GM12873 (cell line): ENCODE results near the gene SAFB.

ENCODE experiments used
- CTCF ChIP-seq: IDR thresholded peaks from 2 replicates; pipeline ENCODE4 v1.5.1; 2012; ENCODE audit warnings: low read depth, mild to moderate bottlenecking, moderate library complexity, low read length, control low read depth; ENCODE audit not compliant: insufficient read depth; ENCODE audit errors: missing control alignments

Gene SAFB

DNA sequence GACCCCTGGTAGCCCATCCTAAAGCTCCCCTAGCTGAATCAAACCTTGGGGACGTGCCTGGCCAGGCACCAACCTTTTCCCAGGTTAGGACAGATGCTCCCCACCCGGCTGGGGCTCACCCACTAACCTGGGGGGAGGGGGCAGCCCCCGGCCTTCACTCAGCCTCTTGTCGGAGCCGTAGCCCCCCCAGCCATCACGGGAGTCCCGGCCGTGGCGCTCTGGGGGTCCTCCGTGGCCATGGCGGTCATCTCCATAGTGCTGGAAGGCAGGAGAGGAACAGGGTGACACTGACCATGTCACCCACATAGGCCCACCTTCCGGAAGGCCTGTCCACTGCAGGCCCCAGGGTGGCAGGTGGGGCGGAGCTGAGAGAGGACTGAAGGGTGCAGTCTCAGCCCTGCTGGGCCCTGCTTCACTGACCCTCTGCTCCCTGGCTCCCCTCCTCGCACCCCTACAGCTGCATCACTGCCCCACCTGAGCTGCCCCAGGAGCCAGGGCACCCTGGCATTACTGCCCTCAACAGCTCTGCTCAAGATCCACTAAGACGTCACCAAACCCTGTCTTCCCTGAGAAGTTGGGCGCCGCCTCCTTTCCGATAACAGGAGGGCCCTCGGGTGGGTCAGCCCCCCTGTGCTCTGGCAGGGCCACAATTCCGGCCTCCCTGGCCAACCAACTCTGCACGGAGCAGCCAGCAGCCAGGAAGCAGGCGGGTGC lies 32.6 kb upstream of the SAFB start:
- no peak for TF ChIP-seq CTCF

DNA sequence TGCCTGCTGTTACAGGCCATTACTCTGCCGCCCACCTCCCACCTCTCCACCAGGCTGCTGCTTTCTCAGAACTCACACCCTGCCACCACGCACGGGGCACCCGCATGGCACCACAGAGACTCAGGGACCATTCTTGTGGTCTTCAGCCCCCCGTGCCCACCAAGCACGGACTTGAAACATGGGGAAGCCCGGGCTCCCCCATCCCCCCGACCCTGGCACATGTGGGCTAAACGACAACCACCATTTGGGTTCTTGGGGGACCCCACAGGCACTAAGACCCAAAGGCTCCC lies 32.1 kb upstream of the SAFB start:
- no peak for TF ChIP-seq CTCF

DNA sequence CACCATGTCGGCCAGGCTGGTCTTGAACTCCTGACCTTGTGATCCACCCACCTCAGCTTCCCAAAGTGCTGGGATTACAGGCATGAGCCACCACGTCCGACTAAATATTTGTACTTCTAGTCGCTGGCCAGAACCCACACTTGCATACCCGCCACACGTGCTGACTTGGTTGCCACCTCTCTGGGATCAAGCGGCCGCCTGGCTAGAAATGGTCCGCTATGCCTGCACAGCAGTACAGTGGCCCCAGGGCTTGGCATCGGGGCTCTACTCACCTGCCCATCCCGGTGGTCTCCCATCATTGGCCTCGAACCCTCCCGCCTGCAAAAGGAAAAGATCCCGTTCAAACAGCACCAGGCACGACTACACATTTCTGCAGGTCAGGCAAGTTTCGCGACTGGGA lies 31.4 kb upstream of the SAFB start:
- no peak for TF ChIP-seq CTCF

DNA sequence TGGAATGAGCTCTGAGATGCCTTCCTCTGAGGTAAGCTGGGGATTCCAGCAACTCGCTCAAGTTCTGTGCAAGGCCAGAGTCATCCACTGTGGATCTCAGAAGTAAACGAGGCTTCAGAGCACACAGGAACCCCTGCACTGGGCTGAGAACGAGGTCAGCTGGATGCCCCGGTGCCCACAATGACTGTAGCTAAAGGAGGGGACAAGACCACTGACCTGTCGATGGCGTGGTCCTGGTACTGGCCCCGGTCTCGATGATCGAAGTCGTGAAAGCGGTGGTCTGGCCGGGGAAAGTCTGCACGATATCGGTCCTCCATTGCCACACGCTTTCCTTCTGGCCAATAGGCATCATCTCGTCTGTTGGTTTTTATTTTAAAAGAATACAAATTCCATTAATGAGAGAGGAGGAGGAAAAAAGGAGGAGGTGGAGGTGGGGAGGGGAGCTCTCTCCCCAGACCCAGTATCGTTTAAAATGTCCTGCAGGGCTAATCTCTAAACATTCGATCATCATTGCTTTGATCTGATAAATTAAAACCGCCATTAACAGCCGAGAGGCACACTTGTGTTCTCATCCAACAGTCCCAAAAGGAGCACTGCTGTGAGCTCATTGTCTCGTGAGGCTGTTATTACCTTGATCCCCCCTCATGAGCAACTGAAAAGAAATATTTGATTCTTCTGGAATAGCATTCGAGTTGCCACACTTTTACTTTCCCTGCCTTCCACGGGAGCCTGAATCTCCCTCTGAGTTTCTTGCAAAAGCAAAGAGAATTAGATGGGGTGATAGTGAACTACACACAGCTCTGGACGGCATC lies 30.1 kb upstream of the SAFB start:
- TF ChIP-seq CTCF = no peak

DNA sequence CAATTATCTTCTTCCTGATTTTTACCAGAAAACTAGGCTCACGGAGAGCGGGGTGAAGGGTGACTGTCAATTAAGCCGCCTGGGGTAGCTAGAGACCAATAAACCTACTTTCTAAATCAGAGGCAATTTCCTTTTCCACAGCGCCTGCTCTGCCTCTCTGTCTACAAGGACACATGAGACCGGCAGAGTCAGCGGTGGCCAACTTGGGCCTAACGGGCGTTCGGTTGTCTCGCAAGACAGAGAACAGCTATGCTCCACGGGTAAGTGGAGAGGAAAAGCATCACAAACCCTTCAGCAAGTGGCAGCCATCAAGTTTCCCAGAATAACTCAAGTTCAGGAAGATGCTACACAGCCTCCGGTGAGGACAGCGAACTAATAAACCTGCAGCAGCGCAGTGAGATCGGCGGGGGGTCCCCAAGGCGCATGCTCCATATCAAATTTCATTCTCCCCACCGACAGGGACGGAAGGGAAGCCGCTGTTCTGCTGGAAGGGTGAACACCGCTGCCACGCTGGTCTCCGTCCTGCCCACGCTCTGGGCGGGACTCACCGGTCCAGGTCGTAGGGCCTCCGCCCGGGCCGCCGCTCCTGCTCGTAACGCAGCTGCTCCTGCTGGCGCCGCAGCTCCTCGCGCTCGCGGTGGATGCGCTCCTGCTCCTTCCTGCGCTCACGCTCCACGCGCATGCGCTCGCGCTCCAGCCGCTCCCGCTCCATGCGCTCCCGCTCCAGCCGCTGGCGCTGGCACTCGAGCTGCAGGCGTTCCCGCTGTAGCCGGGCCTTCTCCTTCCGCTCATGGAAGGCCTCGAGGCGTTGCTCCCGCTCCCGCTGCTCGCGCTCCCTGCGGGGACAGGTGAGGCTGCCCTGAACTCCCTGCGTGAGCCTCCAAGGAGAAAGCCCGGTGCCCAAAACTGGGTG lies 29.3 kb upstream of the SAFB start:
- no peak for TF ChIP-seq CTCF

GRCh38 chr19:5594521-5594950 lies 28.3 kb upstream of the SAFB start:
- TF ChIP-seq CTCF = no peak

GRCh38 chr19:5595129-5595528 lies 27.8 kb upstream of the SAFB start:
- no peak for TF ChIP-seq CTCF
